ENCODE data around the gene RABL2A.
"Not testable (repeated sequence)": the region's sequence is repeated elsewhere in the genome, so short reads cannot be mapped to it uniquely, and the experiment has no call there.

Gene RABL2A

DNA sequence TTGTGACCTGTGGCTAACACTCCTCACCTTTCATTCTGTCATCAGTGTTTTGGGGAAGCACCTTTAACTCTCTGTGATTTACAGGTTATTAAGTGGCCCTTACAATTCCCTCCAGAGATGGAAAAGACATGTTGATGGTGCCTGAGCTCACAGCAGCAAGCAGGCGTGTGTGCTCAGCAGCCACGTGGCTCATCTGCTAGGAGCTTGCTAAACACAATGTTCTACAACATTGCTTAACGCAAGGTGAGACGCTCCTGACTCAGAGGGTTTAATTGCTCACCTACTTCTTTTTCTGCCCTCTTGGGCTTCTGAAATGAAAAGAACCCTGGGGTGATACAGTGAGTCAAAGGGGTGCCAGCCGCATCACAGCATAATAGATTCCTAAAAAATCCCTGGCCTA lies 6.1 kb upstream of the RABL2A start:
- not testable (repeated sequence) for DNase-seq

DNA sequence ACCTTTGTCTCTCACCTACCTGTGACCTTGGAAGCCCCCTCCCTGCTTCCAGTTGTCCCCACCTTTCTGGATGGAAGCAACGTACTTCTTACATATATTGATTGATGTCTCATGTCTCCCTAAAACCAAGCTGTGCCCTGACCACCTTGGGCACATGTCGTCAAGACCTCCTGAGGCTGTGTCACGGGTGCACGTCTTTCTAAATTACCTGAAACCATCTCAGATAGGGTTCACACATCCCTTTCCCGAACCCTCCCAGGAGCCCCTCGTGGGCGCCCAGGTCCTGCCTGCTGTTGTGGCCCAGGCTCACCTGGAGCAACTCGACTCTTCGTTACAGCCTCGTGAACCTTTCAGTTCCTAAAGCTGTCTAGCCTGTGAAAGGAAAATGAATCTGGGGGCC lies 1.2 kb upstream of the RABL2A start:
- not testable (repeated sequence) for DNase-seq

- not testable (repeated sequence) for DNase-seq
Measured at GRCh38 chr2:113632849-113633345, 5.8 kb downstream of the RABL2A start.

DNA sequence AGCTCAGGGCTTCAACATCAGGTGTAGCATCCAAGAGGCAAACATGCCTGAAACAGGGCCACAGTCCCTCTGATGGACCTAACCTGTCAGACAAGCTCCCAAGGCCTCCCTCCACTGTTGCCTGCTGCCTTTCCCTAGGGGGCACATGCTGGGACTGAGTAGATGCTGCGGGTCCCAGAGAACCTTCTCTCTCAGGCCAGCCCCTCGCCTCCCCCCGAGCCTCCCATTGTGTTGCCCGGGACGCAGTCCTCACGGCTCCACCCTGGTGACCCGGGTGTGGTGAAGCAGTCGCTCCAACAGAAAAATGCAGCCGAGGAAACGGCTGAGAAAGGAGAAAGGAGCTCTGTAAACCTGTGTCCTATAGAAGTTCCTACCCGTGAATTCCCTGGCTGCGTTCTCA lies 8.3 kb downstream of the RABL2A start:
- DNase-seq, result not testable (repeated sequence)

DNA sequence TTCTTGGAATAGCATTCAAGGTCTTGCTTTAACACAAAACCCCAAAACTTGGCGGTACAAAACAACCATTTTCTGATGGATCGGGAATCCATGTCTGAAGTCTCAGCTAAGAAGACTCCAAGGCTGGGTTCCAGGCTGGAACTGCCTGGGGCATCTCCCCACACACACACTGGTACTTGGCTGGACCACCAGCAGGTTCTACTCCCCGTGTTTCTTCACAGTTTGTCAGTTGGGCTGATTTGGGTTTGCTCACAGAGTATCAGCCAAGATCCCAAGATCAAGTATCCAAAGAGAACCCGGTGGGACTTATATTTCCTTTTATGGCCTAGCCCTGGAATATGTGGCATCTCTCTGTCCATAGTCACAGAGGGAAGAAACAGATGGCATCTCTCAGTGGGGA lies 9.2 kb downstream of the RABL2A start:
- DNase-seq, result not testable (repeated sequence)

- not testable (repeated sequence) for DNase-seq
Measured at GRCh38 chr2:113638084-113638483, 11.0 kb downstream of the RABL2A start.

GRCh38 chr2:113646217-113646616 lies 19.2 kb downstream of the RABL2A start:
- not testable (repeated sequence) for DNase-seq

- DNase-seq, result not testable (repeated sequence)
Measured at GRCh38 chr2:113650834-113651815, 24.1 kb downstream of the RABL2A start.

DNA sequence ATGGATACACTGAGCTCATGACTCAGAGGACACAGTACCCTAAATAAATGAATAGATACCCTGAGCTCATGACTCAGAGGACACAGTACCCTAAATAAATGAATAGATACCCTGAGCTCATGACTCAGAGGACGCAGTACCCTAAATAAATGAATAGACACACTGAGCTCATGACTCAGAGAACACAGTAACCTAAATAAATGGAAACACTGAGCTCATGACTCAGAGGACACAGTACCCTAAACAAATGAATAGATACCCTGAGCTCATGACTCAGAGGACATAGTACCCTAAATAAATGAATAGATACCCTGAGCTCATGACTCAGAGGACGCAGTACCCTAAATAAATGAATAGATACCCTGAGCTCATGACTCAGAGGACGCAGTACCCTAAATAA lies 25.5 kb downstream of the RABL2A start:
- DNase-seq, result not testable (repeated sequence)

- DNase-seq, result not testable (repeated sequence)
Measured at GRCh38 chr2:113656031-113656624, 29.1 kb downstream of the RABL2A start.

- not testable (repeated sequence) for DNase-seq
Measured at GRCh38 chr2:113657735-113658134, 30.7 kb downstream of the RABL2A start.

DNA sequence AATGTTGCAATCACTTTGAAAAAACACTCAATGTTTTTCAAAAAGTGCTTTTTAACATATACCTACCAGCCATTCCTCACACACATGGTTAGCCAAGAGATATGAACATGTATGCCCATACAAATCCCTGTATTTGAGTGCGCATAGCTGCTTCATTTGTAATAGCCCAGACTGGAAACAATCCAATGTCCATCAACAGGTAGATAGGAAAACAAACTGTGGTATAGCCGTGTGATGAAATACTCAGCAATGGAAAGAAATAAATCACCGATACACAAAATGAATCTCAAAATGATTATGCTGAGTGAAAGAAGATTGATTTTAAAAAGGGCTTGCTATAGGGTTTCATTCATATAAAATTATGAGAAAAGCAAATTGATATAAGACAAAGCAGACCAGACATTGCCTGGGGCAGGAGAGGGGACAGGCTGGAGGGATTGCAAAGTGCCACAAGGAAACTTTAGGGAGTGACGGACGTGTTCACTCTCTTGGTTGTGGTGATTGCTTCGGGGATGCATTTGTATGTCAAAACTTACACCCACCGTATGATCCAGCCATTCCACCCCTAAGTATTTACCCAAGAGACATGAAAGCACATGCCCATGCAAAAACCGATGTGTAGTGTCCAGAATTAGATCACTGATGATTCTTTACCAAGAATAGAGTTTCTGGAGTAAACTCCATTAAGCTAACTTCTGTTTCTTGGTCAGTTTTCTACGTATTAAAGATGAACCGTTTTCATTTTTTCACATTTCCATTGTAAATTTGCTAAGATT lies 36.4 kb downstream of the RABL2A start:
- DNase-seq, result not testable (repeated sequence)

GRCh38 chr2:113664761-113665533 lies 37.9 kb downstream of the RABL2A start:
- not testable (repeated sequence) for DNase-seq

GRCh38 chr2:113669013-113669412 lies 41.9 kb downstream of the RABL2A start:
- DNase-seq, result not testable (repeated sequence)

DNA sequence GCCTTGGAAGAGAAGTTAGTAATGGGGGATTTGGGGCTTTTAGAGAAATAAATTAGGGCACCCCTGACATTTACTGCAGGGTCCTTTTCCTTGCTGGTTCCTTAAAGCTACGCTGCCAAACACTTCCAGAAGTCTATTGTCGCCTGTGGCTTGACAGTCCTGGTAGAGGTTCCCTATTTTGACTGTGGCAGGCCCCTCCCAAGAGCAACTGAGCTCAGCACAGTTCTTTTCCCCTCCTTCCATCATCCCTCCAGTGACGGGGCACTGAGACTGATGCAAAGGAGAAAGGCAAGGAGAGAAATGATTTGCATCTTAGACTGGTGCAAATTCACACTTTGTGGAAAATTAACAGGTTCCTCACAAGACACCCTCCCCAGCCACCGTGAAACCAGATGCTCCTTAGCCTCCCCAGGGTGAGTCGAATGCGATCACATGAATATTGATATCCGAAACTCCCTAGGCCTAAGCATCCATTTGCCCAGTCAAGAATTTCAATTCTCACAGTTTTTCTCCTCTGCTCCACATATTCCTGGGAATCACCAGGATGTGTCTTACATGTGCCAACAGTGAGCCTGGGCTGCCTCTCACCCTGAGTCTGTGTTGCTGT lies 45.4 kb downstream of the RABL2A start:
- DNase-seq, result no peak

- no peak for DNase-seq
Measured at GRCh38 chr2:113675875-113676274, 48.8 kb downstream of the RABL2A start.

- DNase-seq, result no peak
Measured at GRCh38 chr2:113676623-113677266, 49.7 kb downstream of the RABL2A start.

DNA sequence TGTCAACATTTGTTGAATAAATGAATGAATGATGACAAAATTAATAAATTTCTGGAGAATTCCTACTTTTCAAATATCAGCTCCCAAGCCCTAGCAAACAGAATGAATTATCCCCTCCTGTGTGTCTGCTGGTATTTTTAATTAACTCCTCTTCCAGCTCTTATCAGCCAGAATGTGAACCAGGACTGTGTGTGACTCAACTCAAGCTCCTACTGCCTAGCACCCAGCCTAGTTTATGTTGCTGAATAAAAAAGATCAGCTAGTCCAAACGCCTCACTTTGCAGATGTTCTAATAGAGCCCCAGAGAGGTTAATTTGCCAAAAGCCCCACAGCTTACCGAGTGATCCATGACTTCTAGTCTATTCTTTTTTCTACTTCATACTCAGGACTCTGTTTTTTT lies 50.3 kb downstream of the RABL2A start:
- DNase-seq, result no peak

GRCh38 chr2:113679457-113679856 lies 52.4 kb downstream of the RABL2A start:
- DNase-seq, result no peak

DNA sequence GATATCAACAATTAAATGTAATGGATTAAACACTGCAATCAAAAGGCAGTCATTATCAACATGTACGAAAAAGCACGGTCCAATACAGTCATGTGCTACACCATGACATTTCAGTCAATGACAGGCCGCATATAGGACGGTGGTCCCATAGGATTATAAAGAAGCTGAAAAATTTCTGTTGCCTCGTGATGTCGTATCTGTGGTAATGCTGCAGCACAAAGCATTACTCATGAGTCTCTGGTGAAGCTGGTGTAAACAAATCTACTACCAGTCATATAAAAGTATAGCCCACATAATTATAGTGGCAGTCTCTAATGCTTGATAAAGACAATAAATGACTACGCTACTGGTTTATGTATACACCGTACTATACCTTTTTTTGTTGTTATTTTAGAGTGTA lies 58.4 kb downstream of the RABL2A start:
- no peak for DNase-seq

DNA sequence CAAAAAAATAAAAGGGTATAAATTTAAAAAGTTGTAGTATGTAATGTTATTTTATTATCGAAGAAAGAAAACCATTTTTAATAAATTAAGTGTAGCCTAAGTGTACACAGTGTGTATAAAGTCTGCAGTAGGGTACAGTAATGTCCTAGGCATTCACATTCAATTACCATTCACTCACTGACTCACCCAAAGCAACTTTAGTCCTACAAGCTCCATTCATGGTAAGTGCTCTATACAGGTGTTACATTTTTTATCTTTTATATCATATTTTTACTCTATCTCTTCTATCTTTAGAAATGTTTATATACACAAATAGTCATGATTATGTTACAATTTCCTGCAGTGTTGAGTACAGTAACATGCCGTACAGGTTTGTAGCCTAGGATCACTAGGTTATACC lies 59.5 kb downstream of the RABL2A start:
- no peak for DNase-seq
